Neural progenitor cell (in vitro differentiated cells): Measurements from ENCODE around the gene COLEC12.

ENCODE experiments used
- EZH2 ChIP-seq: fragments of 200-600 bp; sonication (generic); IDR thresholded peaks from 2 replicates; pipeline ENCODE4 v1.6.1; 2017; ENCODE audit warnings: antibody characterized with exemption, mild to moderate bottlenecking, moderate library complexity
- EZH2phosphoT487 ChIP-seq: fragments of 200-600 bp; sonication (generic); IDR thresholded peaks from 2 replicates; pipeline ENCODE4 v1.6.1; 2017; ENCODE audit warnings: antibody characterized with exemption
- TF ChIP-seq, protein P1 (sequence below): fragments of 200-600 bp; sonication (generic); IDR thresholded peaks from 2 replicates; pipeline ENCODE4 v1.5.1; 2017; ENCODE audit warnings: antibody characterized with exemption, mild to moderate bottlenecking

DNA sequence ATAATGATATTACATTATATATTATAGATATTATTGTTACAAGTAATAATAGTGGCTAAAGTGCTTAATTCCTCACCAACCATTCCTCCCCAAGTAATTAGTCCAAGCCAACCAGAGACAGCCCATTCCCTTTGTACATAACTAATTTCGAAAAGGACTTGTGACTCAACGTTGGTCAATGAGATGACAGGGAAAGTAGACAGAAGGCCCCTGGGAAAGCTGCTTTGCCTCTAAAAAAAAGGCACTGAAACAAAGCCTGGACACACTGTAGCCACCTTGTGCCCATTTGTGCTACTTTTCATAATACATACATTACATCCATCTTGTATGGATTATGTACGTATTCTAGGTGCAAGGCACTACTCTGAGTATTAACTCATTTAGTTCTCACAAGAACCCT, 28.8 kb downstream of the COLEC12 start:
- TF ChIP-seq, protein P1, sequence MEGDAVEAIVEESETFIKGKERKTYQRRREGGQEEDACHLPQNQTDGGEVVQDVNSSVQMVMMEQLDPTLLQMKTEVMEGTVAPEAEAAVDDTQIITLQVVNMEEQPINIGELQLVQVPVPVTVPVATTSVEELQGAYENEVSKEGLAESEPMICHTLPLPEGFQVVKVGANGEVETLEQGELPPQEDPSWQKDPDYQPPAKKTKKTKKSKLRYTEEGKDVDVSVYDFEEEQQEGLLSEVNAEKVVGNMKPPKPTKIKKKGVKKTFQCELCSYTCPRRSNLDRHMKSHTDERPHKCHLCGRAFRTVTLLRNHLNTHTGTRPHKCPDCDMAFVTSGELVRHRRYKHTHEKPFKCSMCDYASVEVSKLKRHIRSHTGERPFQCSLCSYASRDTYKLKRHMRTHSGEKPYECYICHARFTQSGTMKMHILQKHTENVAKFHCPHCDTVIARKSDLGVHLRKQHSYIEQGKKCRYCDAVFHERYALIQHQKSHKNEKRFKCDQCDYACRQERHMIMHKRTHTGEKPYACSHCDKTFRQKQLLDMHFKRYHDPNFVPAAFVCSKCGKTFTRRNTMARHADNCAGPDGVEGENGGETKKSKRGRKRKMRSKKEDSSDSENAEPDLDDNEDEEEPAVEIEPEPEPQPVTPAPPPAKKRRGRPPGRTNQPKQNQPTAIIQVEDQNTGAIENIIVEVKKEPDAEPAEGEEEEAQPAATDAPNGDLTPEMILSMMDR, result no peak
- no peak for TF ChIP-seq EZH2
- TF ChIP-seq EZH2phosphoT487, result no peak
